Trophoblast cell (in vitro differentiated cells and primary cell): ENCODE measurements around the gene TRIM37.

Experiments used
- DNase-seq, 2 donors: peaks; one replicate each; pipeline ENCODE4 v3.0.0-alpha.2; 2016
- H2AFZ ChIP-seq: 2 replicates; pipeline ENCODE4 v1.6.1; 2013; ENCODE audit warnings: low read length, moderate library complexity, mild to moderate bottlenecking; ENCODE audit not compliant: insufficient read depth, poor library complexity
- H2AK5ac ChIP-seq: 2 replicates; pipeline ENCODE4 v1.6.1; 2013; ENCODE audit warnings: mild to moderate bottlenecking, low read length
- H2BK120ac ChIP-seq: 2 replicates; pipeline ENCODE4 v1.6.1; 2013; ENCODE audit warnings: low read length, mild to moderate bottlenecking, moderate library complexity; ENCODE audit not compliant: insufficient read depth, poor library complexity
- H2BK12ac ChIP-seq: 2 replicates; pipeline ENCODE4 v1.6.1; 2013; ENCODE audit warnings: mild to moderate bottlenecking, low read length, moderate library complexity
- H2BK5ac ChIP-seq: 2 replicates; pipeline ENCODE4 v1.6.1; 2013; ENCODE audit warnings: low read length, low read depth, moderate library complexity, mild to moderate bottlenecking; ENCODE audit not compliant: poor library complexity
- H3K14ac ChIP-seq: 2 replicates; pipeline ENCODE4 v1.6.1; 2013; ENCODE audit warnings: mild to moderate bottlenecking, low read length
- H3K18ac ChIP-seq: 2 replicates; pipeline ENCODE4 v1.6.1; 2013; ENCODE audit warnings: mild to moderate bottlenecking, low read length
- H3K23ac ChIP-seq: 2 replicates; pipeline ENCODE4 v1.6.1; 2013; ENCODE audit warnings: low read length
- H3K27ac ChIP-seq: 2 replicates; pipeline ENCODE4 v1.5.1; 2013; ENCODE audit warnings: low read depth, mild to moderate bottlenecking, inconsistent platforms, low read length, moderate library complexity
- H3K27me3 ChIP-seq: 2 replicates; pipeline ENCODE4 v1.6.1; 2013; ENCODE audit warnings: inconsistent platforms, mild to moderate bottlenecking, low read length, moderate library complexity; ENCODE audit not compliant: insufficient read depth
- H3K36me3 ChIP-seq, 2 experiments: 1 replicate in 1 of 2; 2 replicates in 1 of 2; pipeline ENCODE4 v1.6.1; 2013; ENCODE audit warnings: low read length in 2 of 2, mild to moderate bottlenecking in 2 of 2, moderate library complexity in 1 of 2; ENCODE audit not compliant: insufficient read depth in 2 of 2, control insufficient read depth in 1 of 2
- H3K4ac ChIP-seq: 2 replicates; pipeline ENCODE4 v1.6.1; 2013; ENCODE audit warnings: low read depth, mild to moderate bottlenecking, low read length, moderate library complexity
- H3K4me1 ChIP-seq, 2 experiments: 1 replicate in 1 of 2; 2 replicates in 1 of 2; pipeline ENCODE4 v1.6.1; 2013; ENCODE audit warnings: low read length in 2 of 2, mild to moderate bottlenecking in 2 of 2, moderate library complexity in 1 of 2; ENCODE audit not compliant: insufficient read depth in 2 of 2, control insufficient read depth in 1 of 2
- H3K4me2 ChIP-seq: 2 replicates; pipeline ENCODE4 v1.6.1; 2013; ENCODE audit warnings: inconsistent platforms, mild to moderate bottlenecking, low read length, moderate library complexity
- H3K4me3 ChIP-seq: 2 replicates; pipeline ENCODE4 v1.5.1; 2013; ENCODE audit warnings: mild to moderate bottlenecking, low read depth, low read length, inconsistent platforms
- H3K79me1 ChIP-seq: one replicate; pipeline ENCODE4 v1.6.1; 2013; ENCODE audit warnings: low read length
- H3K79me2 ChIP-seq: 2 replicates; pipeline ENCODE4 v1.6.1; 2013; ENCODE audit warnings: low read length, mild to moderate bottlenecking; ENCODE audit not compliant: control insufficient read depth, insufficient read depth, poor library complexity
- H3K9ac ChIP-seq: 2 replicates; pipeline ENCODE4 v1.6.1; 2013; ENCODE audit warnings: mild to moderate bottlenecking, low read length
- H3K9me3 ChIP-seq: 2 replicates; pipeline ENCODE4 v1.6.1; 2013; ENCODE audit warnings: low read depth, mild to moderate bottlenecking, control low read depth, inconsistent platforms, low read length; ENCODE audit not compliant: insufficient read depth
- H4K12ac ChIP-seq: 2 replicates; pipeline ENCODE4 v1.6.1; 2013; ENCODE audit warnings: low read depth, mild to moderate bottlenecking, low read length, moderate library complexity
- H4K8ac ChIP-seq: 2 replicates; pipeline ENCODE4 v1.6.1; 2013; ENCODE audit warnings: low read depth, mild to moderate bottlenecking, low read length, moderate library complexity
- H4K91ac ChIP-seq: one replicate; pipeline ENCODE4 v1.6.1; 2013; ENCODE audit warnings: low read depth, mild to moderate bottlenecking, low read length, moderate library complexity
- WGBS: extraction: QIAGEN DNeasy Blood & Tissue Kit; methylation state at CpG from one replicate; pipeline ENCODE4 v1.1.7; 2013; ENCODE audit warnings: missing lambda C conversion rate; ENCODE audit not compliant: insufficient read length, insufficient coverage; ENCODE audit errors: extremely low coverage; 5-methylcytosine and 5-hydroxymethylcytosine counted together

The TRIM37 gene

DNA sequence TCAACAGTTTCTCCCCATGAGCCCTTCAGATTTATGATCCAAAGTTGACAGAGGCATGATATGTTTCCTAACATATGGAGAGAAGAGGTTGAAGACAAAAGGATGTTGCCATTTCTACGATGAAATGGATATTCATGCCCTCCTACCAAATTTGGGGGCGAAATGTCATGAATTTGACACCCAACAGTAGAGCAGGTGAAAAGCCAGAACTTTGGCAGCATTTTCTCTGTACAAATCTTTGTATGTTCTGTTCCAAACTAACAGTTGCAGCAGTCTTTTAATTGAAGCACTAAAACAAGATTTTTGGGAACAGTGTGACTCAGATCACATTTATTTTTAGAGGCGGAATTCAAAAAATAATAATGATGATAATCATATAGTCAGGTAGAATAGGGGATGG is 130.1 kb downstream of the TRIM37 start:
- no peak overlapping the region for H4K8ac ChIP-seq
- H3K79me1 ChIP-seq = no peaks in the 10 kb centered on the region
- no peak overlapping the region for H3K9ac ChIP-seq
- no peaks in the 10 kb centered on the region for H3K79me2 ChIP-seq
- no peak overlapping the region for H2AK5ac ChIP-seq
- H3K27me3 ChIP-seq = no peaks in the 10 kb centered on the region
- no peaks in the 10 kb centered on the region for H3K36me3 ChIP-seq
- no peak overlapping the region for H3K4ac ChIP-seq
- H3K18ac ChIP-seq = no peak overlapping the region
- no peak overlapping the region for H2BK12ac ChIP-seq
- no peak overlapping the region for H3K27ac ChIP-seq
- H3K4me2 ChIP-seq = no peak overlapping the region
- no peak overlapping the region for H2AFZ ChIP-seq
- no peaks in the 10 kb centered on the region for H3K9me3 ChIP-seq
- no peak overlapping the region for H3K23ac ChIP-seq
- H3K4me3 ChIP-seq = no peak overlapping the region
- no peak for DNase-seq
- no peaks in the 10 kb centered on the region for H3K4me1 ChIP-seq
- H2BK5ac ChIP-seq = no peak overlapping the region
- H3K14ac ChIP-seq = no peak overlapping the region
- no peak overlapping the region for H4K12ac ChIP-seq
- H4K91ac ChIP-seq = no peak overlapping the region
- no CpG with 5 or more reads among the region's 3 CpGs for WGBS
- no peak overlapping the region for H2BK120ac ChIP-seq

DNA sequence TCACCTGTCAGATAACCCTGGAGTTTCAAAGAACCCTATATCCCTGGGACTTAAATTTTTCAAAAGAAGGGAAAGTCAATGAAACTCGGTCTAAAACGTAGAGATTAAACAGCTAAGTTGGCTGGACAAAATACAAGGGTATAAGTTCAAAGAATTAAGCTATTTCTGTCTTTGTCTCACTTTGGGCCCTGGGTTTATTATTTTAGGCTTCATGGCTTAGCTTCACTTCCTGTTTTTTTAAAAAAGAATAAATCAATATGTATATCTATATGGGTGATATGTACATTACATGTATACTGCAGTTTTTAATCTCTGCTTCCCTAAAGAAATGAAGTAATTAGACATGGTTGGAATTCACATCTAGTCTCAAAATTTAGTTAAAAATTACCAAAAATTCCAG is 132.3 kb downstream of the TRIM37 start:
- Histone ChIP-seq H2BK5ac (no peak overlapping the region), H3K23ac (no peak overlapping the region), H2AK5ac (no peak overlapping the region), H2AFZ (no peak overlapping the region), H3K4me1 (no peaks in the 10 kb centered on the region), H3K4me2 (no peak overlapping the region), H3K79me1 (no peaks in the 10 kb centered on the region), H3K27ac (no peak overlapping the region), H3K9me3 (no peaks in the 10 kb centered on the region), H3K36me3 (no peaks in the 10 kb centered on the region), H3K27me3 (no peaks in the 10 kb centered on the region), H4K8ac (no peak overlapping the region), H3K18ac (no peak overlapping the region), H3K4me3 (no peak overlapping the region), H3K9ac (no peak overlapping the region), H2BK12ac (no peak overlapping the region), H2BK120ac (no peak overlapping the region), H3K14ac (no peak overlapping the region), H3K79me2 (no peaks in the 10 kb centered on the region), H4K12ac (no peak overlapping the region), H3K4ac (no peak overlapping the region), H4K91ac (no peak overlapping the region)
- no CpG with 5 or more reads among the region's 2 CpGs for WGBS
- no peak for DNase-seq

DNA sequence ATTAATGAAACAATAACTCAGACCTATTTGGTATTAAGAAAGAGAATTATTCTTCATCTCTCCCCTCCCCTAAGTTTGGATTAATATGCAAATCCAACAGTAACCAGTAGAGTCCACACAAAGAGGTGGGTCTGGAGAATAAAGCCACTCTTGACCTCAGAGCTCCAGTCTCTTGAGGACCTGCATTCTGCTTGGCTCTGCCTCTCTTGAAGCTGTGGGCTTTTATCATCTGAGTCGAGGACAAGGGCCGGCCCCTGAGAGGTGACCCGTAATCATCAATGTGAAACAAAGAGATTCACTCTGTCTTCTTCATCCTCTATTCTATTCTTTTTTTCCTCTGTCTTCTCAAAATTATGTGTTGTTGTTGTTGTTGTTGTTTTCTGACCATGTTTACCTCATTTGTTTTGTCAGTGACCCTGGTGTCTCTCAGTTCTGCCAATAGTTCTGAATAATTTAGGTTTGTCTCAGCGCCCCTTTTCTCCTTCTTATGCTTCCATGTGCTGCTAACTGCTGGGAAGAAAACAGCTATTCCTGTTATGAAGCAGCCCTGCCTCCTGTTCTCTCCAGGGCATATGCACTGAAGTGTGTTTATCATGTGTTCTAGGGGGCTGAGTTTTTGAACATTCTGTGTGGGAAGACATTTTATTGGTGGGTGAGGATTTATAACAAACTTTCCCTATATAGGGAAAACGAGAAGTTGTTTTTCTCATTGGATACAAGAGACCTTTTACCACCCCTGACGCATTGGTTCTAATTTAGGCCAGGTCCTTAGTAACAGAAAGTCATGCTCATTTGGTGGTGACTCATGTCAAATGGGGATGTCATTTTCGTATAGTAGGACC is 135.8 kb downstream of the TRIM37 start:
- Histone ChIP-seq H3K4me3 (no peak overlapping the region), H3K36me3 (no peaks in the 10 kb centered on the region), H2BK120ac (no peak overlapping the region), H3K4ac (no peak overlapping the region), H3K23ac (no peak overlapping the region), H3K18ac (no peak overlapping the region), H4K91ac (no peak overlapping the region), H3K27ac (no peak overlapping the region), H3K14ac (no peak overlapping the region), H2AK5ac (no peak overlapping the region), H3K79me2 (no peaks in the 10 kb centered on the region), H2BK5ac (no peak overlapping the region), H3K9ac (no peak overlapping the region), H4K8ac (no peak overlapping the region), H3K27me3 (no peaks in the 10 kb centered on the region), H2AFZ (no peak overlapping the region), H4K12ac (no peak overlapping the region), H3K4me2 (no peak overlapping the region), H2BK12ac (no peak overlapping the region), H3K79me1 (no peaks in the 10 kb centered on the region), H3K4me1 (no peaks in the 10 kb centered on the region), H3K9me3 (no peaks in the 10 kb centered on the region)
- DNase-seq = peak in 1 of 2 donors; percentile 12
- WGBS = no CpG with 5 or more reads among the region's 7 CpGs

DNA sequence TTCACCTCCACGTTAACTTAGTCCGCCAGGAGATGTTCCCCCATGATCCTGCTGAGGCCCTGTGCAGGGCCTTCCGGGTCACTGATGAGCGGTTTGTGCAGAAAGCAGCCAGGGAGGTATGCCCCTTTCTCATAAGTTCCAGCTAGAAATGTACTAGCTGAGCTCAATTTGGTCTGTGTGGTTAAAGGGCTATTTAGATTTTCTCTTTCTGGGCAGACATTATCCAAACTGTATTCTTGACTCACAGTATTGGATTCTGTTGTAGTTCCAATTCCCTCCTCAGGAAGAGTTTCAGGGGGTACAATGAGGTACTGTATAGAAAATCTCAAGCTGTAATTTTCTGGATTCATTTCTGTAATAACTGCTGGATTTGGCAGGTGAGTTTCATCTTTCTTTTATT is 137.1 kb downstream of the TRIM37 start:
- no peak overlapping the region for H3K9ac ChIP-seq
- H3K23ac ChIP-seq = no peak overlapping the region
- no peak overlapping the region for H2BK5ac ChIP-seq
- no peak overlapping the region for H2BK12ac ChIP-seq
- no peak overlapping the region for H4K8ac ChIP-seq
- H2AK5ac ChIP-seq = no peak overlapping the region
- no peak overlapping the region for H4K91ac ChIP-seq
- no peaks in the 10 kb centered on the region for H3K36me3 ChIP-seq
- no peaks in the 10 kb centered on the region for H3K79me1 ChIP-seq
- H3K79me2 ChIP-seq = no peaks in the 10 kb centered on the region
- no peak overlapping the region for H4K12ac ChIP-seq
- no peak overlapping the region for H3K4me2 ChIP-seq
- no peak overlapping the region for H2AFZ ChIP-seq
- no peak overlapping the region for H3K4ac ChIP-seq
- H2BK120ac ChIP-seq = no peak overlapping the region
- H3K9me3 ChIP-seq = no peaks in the 10 kb centered on the region
- H3K4me1 ChIP-seq = no peaks in the 10 kb centered on the region
- no peak for DNase-seq
- no peak overlapping the region for H3K14ac ChIP-seq
- no peak overlapping the region for H3K18ac ChIP-seq
- no peaks in the 10 kb centered on the region for H3K27me3 ChIP-seq
- H3K27ac ChIP-seq = no peak overlapping the region
- no peak overlapping the region for H3K4me3 ChIP-seq
- no CpG with 5 or more reads among the region's 4 CpGs for whole genome bisulfite sequencing
